HG02759 (cell line): ENCODE results near the gene FOSB.
"Not testable (repeated sequence)": the region's sequence is repeated elsewhere in the genome, so short reads cannot be mapped to it uniquely, and the experiment has no call there.

Experiments
- ATAC-seq: cut with Tn5 transposase; IDR thresholded peaks from one replicate; pipeline ENCODE4 v1.9.1; 2021; ENCODE audit warnings: mild to moderate bottlenecking, moderate library complexity; ENCODE audit not compliant: unreplicated experiment

The FOSB gene

DNA sequence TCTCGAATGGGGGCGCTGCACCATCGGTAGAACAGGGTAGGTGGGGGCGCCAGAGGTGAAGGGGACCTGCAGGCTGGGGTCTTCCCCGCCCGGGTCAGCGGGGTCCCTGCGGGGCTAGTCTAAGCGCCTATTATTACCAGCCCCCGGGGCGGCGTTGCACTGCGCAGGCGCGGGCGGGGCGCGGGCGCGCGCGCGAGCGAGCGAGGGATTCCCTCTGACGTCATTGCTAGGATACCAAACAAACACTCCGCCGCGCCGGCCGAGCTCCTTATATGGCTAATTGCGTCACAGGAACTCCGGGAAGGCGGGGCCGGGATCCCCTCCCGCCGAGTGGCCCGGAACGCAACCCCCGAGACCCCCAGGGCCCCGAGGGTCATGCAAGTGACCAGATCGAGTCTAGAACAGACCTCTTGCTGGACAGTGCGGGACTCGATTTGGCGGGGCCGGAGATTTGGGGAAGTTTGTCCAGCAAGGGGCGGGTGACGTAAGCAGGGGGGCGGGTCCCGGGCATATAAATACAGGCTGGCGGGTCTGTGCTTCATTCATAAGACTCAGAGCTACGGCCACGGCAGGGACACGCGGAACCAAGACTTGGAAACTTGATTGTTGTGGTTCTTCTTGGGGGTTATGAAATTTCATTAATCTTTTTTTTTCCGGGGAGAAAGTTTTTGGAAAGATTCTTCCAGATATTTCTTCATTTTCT is at the start of gene FOSB:
Gene FOSB (plus strand): TSS at position 541 of the 703 bp plus-strand sequence. CDS start 591 bp downstream, outside the sequence.
- peak; percentile 49 for ATAC-seq

DNA sequence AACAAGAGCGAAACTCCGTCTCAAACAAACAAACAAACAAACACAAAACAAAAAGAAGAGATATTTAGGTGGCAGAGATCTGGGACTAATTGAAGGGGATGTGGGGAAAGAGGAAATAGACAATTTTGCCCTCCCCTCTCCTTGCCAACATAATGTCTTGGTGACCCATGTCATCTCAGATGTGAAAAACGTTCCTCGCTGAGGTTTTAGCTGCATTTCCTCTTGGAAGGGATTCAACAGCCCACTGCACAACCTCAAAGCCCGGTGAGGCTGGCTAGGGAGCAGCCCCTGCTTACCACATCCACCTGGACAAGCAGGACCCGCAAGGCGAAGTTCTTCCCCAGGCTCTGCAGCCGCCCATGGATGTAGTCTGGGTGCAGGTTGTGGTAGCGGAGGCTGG is 49.0 kb upstream of the FOSB start:
- ATAC-seq = no peak

DNA sequence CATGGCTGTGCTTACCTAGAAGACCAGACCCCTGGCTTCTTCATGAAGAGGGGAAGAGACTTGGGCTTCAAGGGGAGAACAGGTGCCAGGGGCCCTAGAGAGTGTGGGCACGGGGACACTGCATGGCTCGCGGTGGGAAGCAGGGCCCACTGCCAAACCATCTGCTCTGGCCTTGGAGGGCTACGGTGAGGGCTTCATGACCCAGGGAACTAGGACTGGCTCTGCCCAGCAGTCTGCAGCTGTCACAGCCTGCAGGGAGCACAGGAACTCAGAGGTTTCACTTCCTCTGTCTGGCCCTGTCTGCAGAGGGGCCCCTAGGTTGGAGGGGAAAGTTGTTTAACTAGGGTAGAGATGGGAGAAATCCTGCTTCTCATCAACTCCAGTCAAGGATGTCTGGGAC is 48.4 kb upstream of the FOSB start:
- ATAC-seq = peak; percentile 66

DNA sequence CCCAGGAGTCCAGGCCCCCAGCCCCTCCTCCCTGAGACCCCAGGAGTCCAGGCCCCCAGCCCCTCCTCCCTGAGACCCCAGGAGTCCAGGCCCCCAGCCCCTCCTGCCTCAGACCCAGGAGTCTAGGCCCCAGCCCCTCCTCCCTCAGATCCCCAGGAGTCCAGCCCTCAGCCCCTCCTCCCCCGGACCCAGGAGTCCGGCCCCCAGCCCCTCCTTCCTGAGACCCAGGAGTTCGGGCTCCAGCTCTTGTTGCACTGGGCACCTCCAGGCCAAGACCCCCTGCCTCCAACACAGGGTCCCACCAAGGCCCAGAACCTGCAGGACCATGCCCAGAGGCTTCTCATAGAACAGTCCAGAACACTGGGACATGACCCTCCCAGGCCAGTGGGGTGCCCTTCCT is 47.9 kb upstream of the FOSB start:
- ATAC-seq = no peak

DNA sequence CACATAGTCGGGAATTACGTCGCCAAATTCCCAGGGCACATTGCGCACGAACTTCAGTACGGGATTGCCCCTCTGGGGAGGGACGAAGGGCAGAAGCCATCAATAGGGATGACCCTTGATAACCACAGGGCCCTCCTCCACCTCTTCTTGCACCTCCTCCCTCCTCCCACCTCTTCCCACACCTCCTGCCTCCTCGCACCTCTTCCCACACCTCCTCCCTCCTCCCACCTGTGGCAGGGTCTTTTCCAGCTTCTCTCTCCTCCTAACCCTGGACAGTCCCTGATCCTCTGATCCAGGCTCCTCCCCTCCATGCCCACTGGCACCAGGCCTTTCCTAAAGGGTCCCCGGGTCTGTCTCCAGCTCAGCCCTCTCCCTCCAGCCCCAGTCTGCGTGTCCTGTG is 47.4 kb upstream of the FOSB start:
- ATAC-seq = no peak

DNA sequence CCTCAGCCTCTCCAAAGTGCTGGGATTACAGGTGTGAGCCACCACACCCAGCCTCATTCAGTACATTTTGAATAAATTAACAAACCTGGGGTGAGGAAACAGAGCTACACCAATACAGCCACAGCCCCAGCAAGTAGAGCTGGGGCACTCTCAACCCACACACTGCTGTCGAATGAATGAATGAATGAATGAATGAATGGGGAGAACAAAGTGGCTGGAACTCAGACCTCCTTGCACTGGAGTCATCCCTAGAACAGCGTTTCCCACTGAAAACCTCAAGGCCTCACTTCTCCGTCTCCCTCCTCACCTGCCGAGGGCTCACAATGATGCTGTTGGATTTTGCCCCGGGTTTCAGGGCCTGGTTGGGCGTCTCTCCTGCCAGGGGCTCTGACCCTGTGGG is 46.9 kb upstream of the FOSB start:
- no peak for ATAC-seq

DNA sequence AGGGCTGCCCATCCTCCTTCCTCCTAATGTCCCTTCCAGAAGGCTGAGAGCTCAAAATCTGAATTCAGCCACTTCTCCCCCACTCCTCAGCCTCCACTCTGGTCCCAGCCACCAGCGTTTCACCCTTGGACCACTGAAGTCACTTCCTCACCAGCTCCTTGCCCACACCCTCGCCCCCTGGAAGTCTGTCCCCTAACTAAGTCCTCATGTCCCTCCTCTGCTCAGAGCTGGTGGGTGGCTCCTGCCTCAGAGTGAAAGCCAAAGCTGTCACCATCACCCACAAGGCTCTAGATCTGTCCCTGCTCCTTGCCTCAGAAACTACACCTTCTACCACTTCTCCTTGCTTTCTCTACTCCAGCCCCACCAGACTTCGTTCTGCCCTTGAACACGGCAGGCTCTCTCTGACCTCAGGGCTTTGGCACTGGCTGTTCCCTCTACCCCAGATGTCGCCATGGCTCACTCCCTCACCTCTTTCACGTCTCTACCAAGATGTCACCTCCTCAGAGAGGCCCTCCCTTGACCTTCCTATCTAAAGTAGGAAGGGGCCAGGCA is 45.8 kb upstream of the FOSB start:
- ATAC-seq = no peak

DNA sequence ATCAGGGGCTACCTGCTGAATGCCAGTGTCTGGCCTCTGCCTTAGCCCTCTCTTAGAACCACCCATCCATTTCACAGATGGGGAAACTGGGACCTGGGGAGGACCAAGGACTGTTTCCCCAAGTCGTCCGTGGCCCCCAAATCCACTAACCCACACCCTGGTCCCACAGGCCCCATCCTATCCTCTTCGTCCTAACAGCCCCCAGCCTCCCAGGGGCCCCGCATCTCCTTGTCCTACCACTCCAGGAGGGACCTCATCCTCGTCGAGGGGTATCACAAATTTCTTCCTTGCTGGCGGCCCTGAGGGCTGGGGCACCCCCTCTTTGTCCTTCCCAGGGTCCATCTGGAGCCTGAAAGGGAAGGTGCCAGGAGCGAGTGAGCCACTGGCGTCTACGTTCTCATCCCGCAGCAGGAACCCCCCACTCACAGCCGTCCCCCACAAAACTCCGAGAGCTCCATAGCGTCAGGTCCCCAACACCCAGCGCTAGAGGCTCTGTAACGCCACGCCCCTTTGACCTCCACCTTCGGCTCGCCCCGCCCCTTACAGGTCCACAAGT is 44.7 kb upstream of the FOSB start:
- ATAC-seq = no peak

DNA sequence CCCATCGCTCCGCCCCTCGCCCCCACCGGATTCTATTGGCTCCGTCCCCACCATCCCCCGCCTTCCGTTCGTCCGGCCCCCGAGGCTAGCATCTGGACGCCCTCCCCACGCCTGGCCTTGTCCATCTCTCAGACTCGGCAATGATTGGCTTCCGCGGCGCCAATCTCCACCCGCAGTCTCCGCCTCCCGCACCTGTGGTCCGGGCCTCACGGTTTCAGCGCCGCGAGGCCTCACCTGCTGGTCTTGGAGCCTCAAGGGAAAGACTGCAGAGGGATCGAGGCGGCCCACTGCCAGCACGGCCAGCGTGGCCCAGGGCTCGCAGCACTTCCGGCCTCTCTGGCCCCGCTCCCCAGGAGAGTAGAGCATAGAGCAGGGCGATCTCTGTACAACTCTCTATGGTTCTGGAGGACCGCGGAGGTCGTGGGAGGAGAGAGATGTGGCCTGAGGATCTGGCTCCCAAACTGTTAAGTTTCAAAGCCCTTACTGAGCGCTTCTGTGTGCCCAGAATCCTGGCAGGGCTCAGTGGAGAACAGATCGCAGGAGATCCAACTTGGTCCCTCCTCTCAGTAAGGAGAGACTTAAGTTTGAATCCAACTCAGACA is 44.1 kb upstream of the FOSB start, which contains the start of gene ERCC1:
Gene ERCC1 (minus strand): TSS at position 329 of the 602 bp plus-strand sequence. CDS start 543 bp downstream, outside the sequence.
- peak; percentile 62 for ATAC-seq

DNA sequence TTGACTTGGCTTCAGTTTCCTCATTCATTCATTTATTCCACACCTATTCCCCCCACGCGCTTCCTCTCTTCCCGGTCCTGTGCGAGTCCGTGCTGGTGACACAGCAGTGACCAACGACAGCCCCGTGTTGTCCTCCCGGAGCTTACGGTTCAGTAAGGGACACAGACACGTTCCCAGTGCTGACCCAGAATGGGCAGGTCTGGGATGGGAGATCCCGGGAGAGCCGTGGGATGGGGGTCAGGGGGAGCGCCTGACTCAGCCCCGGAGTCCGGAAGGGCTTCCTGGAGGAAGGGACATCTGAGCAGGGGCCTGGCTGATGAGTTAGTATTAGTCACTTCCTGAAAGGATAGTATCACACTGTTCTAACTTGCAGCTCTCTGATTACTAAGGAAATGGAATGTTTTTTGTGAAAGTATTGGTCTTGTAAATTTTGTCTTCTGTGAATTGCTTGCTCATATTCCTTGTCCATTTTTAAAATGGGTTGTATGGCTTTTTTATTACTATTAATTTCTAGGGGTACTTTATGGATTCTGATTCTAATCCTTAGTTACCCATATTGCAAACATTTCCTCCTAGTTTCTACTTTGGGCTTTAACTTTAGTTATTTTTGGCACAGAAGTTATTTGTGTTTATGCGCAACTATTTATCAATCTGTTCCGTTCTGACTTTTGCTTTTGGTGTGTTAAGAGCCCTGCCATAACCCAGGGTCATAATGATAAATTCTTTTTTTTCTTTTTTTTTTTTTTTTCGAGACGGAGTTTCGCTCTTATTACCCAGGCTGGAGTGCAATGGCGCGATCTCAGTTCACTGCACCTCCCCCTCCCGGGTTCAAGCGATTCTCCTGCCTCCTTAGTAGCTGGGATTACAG is 43.4 kb upstream of the FOSB start:
- no peak for ATAC-seq

DNA sequence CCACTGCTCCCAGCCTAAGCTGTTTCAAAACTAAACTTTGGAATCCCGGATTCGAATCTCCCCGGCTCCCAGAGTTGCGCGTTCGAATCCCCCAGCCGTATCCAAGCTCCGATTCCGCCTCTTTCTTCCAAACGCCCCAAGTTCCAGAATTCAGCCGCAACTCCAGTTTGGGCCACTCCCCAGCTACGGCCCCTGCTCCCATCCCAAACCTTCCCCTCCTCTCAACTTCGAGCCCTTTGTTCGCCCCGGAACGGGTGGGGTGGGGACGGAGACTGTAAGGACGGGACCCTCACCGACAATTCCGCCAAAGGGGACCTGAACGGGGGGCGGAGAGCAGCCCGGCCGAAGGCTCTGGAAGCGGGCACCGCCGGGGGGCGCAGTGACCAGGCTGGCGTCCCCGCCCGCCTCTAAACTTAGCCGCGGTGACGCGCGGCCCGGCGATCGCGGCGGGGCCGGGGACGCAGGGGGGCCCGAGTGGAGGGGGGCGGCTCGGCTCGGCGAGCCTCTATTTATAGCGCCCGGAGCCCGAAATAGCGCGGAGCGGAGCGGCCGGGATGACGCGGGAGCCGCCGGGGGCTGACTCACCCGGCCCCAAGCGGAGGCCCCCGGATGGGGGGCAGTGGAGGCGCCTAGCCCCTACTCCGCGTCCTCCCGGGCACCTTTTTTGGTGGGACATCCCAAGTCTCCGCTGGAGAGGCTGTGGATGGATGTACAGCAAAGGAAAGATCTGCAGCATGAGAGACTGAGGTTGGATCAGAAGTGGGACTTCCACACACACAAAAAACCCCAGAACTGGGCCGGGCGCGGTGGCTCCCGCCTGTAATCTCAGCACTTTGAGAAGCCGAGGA is 39.2 kb upstream of the FOSB start:
- ATAC-seq = no peak

DNA sequence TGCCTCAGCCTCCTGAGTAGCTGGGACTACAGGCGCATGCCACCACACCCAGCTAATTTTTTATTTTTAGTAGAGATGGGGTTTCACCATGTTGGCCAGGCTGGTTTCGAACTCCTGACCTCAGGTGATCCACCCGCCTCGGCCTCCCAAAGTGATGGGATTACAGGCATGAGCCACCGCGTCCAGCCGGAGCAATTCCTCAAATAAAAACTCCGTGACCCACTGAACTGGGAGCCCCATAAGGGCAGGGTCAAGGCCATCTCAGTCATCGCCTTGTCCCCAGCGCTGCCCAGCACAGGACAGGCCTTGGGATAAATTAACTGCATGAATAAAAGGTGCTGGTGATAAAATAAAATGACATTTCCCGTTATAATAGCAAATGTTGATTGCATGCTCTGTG is 37.9 kb upstream of the FOSB start:
- not testable (repeated sequence) for ATAC-seq

DNA sequence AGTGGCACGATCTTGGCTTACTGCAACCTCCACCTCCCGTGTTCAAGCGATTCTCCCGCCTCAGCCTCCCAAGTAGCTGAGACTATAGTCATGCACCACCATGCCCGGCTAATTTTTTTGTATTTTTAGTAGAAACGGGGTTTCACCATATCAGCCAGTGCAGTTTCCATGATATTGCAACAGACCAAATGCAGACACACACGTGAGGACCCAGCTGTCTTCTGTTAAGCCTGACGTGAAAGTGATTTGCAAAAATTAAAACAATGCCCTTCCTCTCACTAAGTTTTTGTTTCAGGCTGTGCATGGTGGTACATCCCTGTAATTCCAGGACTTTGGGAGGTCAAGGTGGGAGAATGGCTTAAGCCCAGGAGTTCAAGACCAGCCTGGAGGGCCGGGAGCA is 36.8 kb upstream of the FOSB start:
- not testable (repeated sequence) for ATAC-seq

DNA sequence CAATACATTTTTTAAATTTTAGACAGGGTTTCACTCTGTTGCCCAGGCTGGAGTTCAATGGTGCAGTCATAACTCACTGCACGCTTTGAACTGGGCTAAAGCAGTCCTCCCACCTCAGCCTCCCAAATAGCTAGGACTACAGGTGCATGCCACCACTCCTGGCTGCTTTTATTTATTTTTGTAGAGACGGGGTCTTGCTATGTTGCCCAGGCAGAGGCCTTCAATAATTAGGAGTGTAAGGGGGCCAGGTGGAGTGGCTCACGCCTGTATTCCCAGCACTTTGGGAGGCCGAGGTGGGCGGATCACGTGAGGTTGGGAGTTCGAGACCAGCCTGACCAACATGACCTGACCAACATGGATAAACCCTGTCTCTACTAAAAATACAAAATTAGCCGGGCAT is 35.3 kb upstream of the FOSB start:
- ATAC-seq = not testable (repeated sequence)

DNA sequence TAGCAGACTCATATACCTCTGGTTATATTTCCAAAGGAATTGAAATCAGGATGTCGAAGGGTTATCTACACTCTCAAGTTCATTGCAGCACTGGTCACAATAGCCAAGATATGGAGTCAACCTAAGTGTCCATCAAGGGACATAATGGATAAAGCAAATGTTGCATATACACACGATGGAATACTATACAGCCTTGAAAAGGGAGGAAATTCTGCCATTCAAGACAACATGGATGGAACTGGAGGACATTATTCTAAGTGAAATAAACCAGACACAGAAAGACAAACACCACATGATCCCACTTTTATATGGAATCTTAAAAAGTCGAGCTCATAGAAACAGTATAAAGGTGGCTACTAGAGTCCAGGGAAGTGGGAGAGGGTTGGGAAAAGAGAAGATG is 30.5 kb upstream of the FOSB start:
- no peak for ATAC-seq

DNA sequence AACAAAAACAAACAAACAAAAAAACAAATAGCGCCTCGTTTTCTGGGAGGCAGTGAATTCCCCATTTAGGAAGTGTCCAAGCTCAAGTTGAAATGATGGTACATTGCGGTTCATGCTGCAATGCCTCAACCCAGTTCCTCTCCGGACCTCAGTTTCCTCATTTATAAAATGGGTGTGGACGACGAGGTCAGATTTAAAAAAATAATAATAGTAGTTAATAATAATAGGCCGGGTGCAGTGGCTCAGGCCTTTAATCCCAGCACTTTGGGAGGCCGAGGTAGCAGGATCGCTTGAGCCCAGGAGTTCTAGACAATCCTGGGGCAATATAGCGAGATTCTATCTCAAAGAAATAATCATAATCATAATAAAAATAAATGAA is 28.6 kb upstream of the FOSB start:
- ATAC-seq = no peak

DNA sequence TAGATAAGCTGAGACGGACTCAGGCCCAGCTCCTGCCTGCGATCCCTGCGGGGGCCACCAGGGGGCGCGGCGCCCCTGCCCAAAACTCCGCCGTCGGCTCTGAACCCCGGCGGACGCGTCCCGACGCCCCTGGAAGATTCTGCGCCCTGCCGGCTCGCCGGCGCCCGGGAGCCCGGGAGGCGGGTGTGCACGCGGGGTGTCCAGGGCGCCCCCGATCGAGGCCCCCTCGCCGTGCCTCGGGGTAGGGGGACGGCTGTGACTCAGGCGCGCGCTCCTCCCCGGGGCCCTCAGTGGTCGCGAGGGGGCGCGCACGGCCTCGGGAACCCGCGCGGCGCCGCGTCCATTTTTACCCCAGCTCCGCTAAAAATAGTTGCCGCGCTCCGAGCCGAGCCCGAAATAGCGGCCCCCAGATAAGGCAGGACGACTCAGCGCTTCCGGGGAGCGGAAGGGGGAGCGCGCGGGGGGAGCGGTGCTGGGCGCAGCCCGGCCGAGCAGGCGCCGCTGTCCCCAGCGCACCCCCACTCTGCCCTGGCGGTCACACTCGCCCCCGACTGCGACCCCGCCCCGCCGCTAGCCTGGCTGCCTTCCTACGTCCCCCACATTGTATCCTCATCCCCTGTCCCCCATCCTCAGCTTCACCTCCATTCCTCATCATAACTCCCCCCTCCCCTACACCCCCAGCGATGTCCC is 28.1 kb upstream of the FOSB start:
- peak; percentile 62 for ATAC-seq

DNA sequence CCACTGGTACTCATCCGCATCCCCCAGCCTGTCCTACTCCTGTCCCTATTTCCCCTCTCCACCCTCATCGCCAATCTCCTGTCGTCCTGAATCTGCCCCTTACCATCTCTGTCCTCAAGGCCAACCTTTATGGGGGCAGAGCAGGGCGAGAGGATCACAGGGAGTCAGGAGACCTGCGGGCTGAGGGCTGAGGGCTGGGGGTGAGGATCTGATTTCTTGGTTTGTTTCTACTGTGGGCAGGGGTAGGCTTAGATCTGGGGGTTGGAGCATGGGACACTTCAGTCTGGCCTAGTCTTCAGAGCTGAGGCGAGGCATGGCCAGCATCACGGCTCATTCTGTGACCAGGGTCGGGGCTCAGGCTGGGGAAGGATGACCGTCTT is 27.5 kb upstream of the FOSB start:
- no peak for ATAC-seq

DNA sequence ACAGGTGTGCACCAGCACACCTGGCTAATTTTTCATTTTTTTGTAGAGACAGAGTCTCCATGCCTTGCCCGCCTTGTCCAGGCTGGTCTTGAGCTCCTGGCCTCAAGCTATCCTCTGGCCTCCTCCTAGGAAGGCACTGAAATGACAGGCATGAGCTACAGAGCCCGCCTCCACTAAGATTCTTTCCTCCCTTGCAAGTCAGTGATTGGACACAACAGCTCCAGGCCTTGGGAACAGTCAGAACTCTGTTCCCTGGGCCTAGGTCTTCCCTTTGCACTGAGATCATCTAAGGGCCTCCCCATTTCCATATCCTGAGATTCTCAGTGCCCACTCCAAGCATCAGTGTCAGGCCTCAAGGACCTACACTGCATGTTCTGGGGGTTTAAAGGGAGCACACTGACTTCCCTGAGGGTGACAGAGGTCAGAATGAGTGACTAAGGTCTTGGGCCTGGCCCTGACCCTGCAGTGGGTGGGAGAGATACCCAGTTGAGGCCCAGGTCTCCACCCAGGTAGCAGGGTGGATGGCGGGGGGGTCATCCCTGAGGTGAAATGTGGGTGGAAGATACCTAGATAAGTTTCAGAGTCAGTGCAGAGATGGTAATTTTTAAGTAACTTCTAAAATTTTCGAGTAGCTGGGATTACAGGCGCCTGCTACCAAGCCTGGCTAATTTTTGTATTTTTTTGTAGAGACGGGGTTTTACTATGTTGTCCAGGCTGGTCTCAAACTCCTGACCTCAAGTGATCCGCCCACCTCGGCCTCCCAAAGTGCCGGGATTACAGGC is 26.7 kb upstream of the FOSB start:
- no peak for ATAC-seq
